GM10266 (cell line): ENCODE results near the gene ILDR1.

Source experiments
- DNase-seq: peaks from one replicate; pipeline ENCODE4 v3.0.0; 2012; ENCODE audit errors: extremely low spot score
- TF ChIP-seq, protein P1 (sequence below): IDR thresholded peaks from 2 replicates; pipeline ENCODE4 v1.5.1; 2012; ENCODE audit warnings: mild to moderate bottlenecking, low read depth; ENCODE audit not compliant: control insufficient read depth, insufficient read depth; ENCODE audit errors: missing control alignments

ILDR1 gene

DNA sequence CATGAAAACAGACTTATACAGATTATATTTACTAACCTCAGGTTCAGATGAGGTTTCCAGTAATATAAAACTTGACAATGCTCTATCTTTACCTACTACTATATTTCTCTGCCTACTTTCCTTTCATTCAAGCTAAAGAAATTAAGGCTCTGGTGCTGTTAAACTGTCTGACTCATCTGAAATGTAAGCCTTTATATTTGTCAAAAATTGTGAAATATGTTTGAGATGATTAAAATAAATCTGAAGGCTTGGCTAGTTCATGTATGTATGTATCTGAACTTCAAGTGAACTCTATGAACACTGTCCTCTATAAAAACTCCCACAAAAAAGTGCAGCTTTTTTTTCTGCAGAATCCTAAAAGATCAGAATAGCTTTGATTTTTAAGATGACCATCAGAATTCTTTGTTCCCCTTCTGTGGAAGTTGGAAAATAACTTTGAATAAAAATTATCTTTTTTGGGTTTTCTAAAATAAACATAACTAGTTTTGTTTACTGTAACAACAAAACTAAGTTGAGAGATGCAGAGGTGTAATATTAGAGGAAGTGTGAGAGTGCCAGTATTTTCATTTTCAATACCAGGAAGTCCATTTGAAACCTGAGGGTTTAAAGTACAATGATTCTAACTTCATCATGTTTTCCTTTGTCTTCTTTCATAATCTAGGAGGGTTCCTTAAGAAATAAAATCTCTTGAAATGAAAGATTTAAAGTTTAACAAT lies 42.2 kb downstream of the ILDR1 start:
- TF ChIP-seq, protein P1, sequence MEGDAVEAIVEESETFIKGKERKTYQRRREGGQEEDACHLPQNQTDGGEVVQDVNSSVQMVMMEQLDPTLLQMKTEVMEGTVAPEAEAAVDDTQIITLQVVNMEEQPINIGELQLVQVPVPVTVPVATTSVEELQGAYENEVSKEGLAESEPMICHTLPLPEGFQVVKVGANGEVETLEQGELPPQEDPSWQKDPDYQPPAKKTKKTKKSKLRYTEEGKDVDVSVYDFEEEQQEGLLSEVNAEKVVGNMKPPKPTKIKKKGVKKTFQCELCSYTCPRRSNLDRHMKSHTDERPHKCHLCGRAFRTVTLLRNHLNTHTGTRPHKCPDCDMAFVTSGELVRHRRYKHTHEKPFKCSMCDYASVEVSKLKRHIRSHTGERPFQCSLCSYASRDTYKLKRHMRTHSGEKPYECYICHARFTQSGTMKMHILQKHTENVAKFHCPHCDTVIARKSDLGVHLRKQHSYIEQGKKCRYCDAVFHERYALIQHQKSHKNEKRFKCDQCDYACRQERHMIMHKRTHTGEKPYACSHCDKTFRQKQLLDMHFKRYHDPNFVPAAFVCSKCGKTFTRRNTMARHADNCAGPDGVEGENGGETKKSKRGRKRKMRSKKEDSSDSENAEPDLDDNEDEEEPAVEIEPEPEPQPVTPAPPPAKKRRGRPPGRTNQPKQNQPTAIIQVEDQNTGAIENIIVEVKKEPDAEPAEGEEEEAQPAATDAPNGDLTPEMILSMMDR: no peak
- no peak for DNase-seq

DNA sequence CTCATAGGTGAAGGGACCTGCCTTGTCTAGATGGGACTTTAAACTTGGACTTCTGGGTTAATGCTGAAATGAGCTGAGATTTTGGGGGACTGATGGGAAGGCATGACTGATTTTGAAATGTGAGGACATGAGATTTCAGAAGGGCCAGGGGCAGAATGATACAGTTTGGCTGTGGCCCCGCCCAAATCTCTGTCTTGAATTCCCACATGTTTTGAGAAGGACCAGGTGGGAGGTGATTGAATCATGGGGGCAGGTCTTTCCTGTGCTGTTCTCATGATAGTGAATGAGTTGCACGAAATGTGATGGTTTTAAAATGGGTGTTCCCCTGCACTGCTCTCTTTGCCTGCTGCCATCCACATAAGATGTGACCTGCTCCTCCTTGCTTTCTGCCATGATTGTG lies 42.8 kb downstream of the ILDR1 start:
- TF ChIP-seq, protein P1: no peak
- no peak for DNase-seq

DNA sequence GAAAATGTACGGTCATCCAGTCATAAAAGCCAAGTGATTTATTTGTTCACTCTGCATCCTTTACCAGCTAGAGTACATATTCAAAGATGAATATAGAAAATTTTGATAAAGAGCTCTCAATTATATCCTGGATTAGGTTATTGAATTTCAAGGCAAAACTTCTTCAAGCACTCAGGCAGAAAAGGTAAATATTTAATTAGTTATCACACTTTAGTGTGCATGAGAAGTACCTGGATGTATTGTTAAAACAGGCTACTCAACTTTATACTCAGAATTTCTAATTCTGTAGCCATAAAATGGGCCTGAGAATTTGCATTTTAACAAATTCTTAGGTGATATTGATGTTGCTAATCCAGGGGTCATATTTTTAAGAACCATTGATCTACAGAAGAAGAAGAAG lies 45.3 kb downstream of the ILDR1 start:
- DNase-seq: no peak
- TF ChIP-seq, protein P1: no peak

DNA sequence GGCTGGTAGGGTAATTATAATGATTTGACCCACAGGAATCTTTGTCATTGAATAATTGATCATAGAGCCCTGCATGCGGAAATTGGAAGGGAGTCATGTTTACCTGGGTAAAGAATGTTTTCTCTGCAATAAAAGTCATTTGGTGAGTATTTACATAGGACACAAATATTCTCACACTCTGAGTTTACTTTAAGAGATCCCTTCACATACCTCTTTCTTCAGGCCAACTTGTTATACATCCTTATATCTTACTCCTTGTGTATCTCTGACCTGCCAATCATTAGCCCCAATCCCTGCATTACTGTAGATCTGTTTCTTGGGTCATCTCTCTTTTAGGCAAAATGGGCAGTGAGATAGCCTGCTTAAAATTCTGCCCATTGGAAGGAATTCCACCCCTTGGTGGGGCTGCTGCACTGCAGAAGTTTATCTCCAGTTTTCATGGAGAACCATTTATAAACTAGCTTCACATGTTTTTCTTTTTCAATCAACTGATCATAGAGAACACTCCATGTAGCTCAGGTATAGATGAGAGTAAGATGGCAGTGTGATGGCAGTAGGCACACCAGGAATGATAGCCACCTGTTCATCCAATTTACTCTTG lies 46.2 kb downstream of the ILDR1 start:
- no peak for DNase-seq
- TF ChIP-seq, protein P1: peak; percentile 17

DNA sequence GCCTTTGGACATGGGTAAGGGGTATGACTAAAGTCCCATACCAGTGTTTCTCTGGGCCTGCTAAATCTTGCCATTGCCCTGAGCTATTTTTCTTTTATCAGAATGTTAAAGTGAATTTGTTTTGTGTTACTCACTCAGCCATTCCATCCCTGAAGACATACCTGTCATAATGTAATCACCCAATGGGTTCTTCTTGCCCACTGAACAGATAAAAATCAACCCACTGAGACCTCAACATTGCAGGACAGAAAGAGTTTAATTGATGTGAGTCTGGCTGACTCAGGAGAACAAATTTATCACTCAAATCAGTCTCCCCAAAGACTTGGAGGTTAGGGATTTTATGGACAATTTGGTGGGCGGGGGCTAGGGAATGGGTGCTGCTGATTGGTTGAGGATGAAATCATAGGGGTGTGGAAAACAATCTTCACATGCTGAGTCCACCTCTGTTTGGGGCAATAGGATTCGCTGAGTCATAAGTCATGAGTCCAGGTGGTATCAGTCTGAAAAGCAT lies 47.4 kb downstream of the ILDR1 start:
- TF ChIP-seq, protein P1: no peak
- no peak for DNase-seq

DNA sequence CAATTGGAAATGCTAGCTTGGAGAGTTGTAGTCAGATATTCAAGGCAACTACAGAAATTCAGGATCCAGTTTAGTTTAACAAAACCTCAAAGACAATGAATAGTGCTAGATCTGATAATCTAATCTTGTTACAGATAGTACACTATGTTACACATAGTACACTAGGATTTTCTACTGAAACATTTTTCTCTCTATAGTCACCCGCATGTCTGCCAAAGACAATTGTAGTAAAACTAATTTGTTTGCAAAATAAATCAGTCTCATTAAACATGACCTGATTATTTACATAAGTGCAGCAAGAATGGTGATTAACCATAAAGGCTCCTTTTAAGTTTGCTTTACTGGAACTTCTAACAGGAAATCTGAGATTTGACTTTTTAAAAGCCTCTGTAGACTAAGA lies 52.0 kb downstream of the ILDR1 start:
- TF ChIP-seq, protein P1: no peak
- no peak for DNase-seq

DNA sequence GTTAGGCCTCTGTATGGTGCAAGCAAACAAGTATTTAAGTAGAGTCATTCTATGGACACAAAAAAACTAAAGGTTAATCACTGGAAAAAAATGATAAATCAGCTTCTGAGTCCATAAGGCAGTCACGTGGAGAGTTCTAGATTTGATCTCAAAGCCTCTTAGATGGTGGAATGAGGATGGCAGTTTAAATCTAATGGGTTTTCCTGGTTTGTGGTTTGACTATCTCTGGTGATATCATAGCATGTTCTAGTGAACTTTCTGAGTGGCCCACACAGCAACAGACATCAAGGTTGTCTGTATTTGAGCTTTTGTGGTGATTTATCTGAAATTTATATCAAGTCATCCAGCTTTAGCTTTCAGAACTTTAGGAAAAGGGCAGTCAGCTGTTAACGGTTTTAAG lies 52.4 kb downstream of the ILDR1 start:
- TF ChIP-seq, protein P1: no peak
- no peak for DNase-seq
